Loucy (cell line): ENCODE measurements around the gene DDX60.

Experiments used
- H2AFZ ChIP-seq: fragments of 200-600 bp; sonication (generic); 2 replicates; pipeline ENCODE4 v1.6.0; 2016; ENCODE audit warnings: antibody characterized with exemption, mild to moderate bottlenecking, low read length, moderate library complexity
- H3F3A ChIP-seq: fragments of 200-600 bp; 2 replicates; pipeline ENCODE4 v1.6.0; 2016; ENCODE audit warnings: antibody characterized with exemption, low read depth, mild to moderate bottlenecking
- H3K27me3 ChIP-seq: fragments of 200-600 bp; sonication (generic); 2 replicates; pipeline ENCODE4 v1.6.1; 2014; ENCODE audit warnings: low read length, mild to moderate bottlenecking; ENCODE audit not compliant: insufficient read depth, poor library complexity, severe bottlenecking
- H3K36me3 ChIP-seq: fragments of 200-600 bp; sonication (generic); 2 replicates; pipeline ENCODE4 v1.6.1; 2016; ENCODE audit warnings: low read length; ENCODE audit not compliant: insufficient read depth
- H3K4me1 ChIP-seq: fragments of 200-600 bp; sonication (generic); 2 replicates; pipeline ENCODE4 v1.5.1; 2014; ENCODE audit warnings: low read length, mild to moderate bottlenecking; ENCODE audit not compliant: insufficient read depth, poor library complexity, severe bottlenecking
- H3K4me2 ChIP-seq: fragments of 200-600 bp; sonication (generic); 2 replicates; pipeline ENCODE4 v1.6.0; 2014; ENCODE audit warnings: antibody characterized with exemption, low read length, low read depth, mild to moderate bottlenecking; ENCODE audit not compliant: poor library complexity, severe bottlenecking
- H3K4me3 ChIP-seq: fragments of 200-600 bp; sonication (generic); 2 replicates; pipeline ENCODE4 v1.5.1; 2014; ENCODE audit warnings: low read length, mild to moderate bottlenecking, mixed read lengths; ENCODE audit not compliant: poor library complexity, severe bottlenecking
- H3K79me2 ChIP-seq: fragments of 200-600 bp; sonication (generic); 2 replicates; pipeline ENCODE4 v1.6.1; 2014; ENCODE audit warnings: low read length; ENCODE audit not compliant: insufficient read depth
- H3K9ac ChIP-seq: fragments of 200-600 bp; sonication (generic); 2 replicates; pipeline ENCODE4 v1.6.0; 2014; ENCODE audit warnings: mild to moderate bottlenecking, low read depth, low read length, moderate library complexity; ENCODE audit not compliant: poor library complexity, severe bottlenecking
- H3K9me2 ChIP-seq: fragments of 200-600 bp; sonication (generic); replicated peaks from 2 replicates; pipeline ENCODE4 v1.6.1; 2016; ENCODE audit warnings: low read depth, low read length, mixed read lengths
- H3K9me3 ChIP-seq: fragments of 200-600 bp; sonication (generic); 2 replicates; pipeline ENCODE4 v1.6.1; 2014; ENCODE audit warnings: mild to moderate bottlenecking, antibody characterized with exemption, low read length, low read depth; ENCODE audit not compliant: insufficient read depth
- H4K20me1 ChIP-seq: fragments of 200-600 bp; sonication (generic); 2 replicates; pipeline ENCODE4 v1.6.0; 2014; ENCODE audit warnings: antibody characterized with exemption, low read length, mild to moderate bottlenecking; ENCODE audit not compliant: insufficient read depth, poor library complexity, severe bottlenecking
- CTCF ChIP-seq: fragments of 200-600 bp; sonication (generic); conservative IDR thresholded peaks from 2 replicates; pipeline ENCODE4 v1.5.1; 2014; ENCODE audit warnings: mild to moderate bottlenecking, antibody characterized with exemption, low read length
- EZH2phosphoT487 ChIP-seq: fragments of 200-600 bp; IDR thresholded peaks from 2 replicates; pipeline ENCODE4 v1.6.1; 2018; ENCODE audit warnings: antibody characterized with exemption, mild to moderate bottlenecking, moderate library complexity, borderline replicate concordance

Gene DDX60

DNA sequence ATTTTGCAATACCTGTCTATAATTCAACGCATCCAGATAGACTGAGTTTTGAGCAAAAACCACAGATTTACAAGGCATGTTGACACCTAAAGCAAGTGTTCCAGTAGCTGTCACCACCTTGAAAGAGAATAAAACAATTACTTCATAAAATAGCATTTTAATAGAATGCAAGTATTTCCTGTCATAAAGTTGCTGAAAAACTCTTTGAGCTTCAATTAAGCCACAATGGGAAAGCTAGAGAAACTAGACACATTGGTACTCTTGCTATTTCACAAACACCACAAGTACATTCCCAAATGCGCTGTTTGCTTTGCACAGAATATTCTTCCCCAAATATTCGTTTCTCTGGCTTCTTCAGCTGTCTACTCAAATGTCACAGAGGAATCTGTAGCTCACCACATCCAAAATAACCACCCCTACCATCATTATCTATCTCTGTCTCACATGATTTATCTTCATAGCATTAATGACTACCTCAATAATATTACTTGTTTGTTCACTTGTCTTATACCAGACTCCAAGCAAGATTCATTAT lies 70.3 kb downstream of the DDX60 start:
- TF ChIP-seq CTCF, result no peak
- Histone ChIP-seq H3K9ac (no peak overlapping the region), H3K4me1 (no peaks in the 10 kb centered on the region), H3F3A (no peaks in the 10 kb centered on the region), H2AFZ (no peak overlapping the region), H3K27me3 (no peaks in the 10 kb centered on the region), H3K9me2 (no peaks in the 10 kb centered on the region), H3K36me3 (no peaks in the 10 kb centered on the region), H3K9me3 (no peaks in the 10 kb centered on the region), H3K79me2 (no peaks in the 10 kb centered on the region), H3K4me2 (no peak overlapping the region), H4K20me1 (no peaks in the 10 kb centered on the region), H3K4me3 (no peak overlapping the region)

DNA sequence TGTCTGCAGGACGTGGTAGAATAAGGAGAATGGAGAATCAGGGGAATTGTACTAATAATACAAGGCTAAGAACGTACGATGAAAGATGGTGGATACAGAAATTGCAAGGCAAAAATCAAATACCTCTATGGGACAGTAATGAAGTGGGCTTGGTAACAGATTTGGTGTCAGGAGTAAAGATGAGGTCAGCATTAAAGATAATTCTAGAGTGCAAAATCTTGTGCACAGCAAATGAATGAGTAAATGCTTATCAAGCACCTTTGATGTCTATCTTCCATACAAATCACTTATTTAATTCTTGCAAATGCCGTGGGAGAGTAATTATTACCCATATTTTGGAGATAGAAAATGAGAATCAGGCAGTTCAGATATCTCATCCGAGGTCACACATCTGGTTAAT lies 70.9 kb downstream of the DDX60 start:
- Histone ChIP-seq H3K9ac (no peak overlapping the region), H4K20me1 (no peaks in the 10 kb centered on the region), H3F3A (no peaks in the 10 kb centered on the region), H3K4me3 (no peak overlapping the region), H3K9me2 (no peaks in the 10 kb centered on the region), H3K4me1 (no peaks in the 10 kb centered on the region), H3K9me3 (0 out of 2 replicates have a peak, but pooled peaks cover 2% of the 10 kb centered on the region), H3K79me2 (no peaks in the 10 kb centered on the region), H2AFZ (no peak overlapping the region), H3K36me3 (no peaks in the 10 kb centered on the region), H3K27me3 (no peaks in the 10 kb centered on the region), H3K4me2 (no peak overlapping the region)
- TF ChIP-seq CTCF, result no peak
- TF ChIP-seq EZH2phosphoT487, result no peak

DNA sequence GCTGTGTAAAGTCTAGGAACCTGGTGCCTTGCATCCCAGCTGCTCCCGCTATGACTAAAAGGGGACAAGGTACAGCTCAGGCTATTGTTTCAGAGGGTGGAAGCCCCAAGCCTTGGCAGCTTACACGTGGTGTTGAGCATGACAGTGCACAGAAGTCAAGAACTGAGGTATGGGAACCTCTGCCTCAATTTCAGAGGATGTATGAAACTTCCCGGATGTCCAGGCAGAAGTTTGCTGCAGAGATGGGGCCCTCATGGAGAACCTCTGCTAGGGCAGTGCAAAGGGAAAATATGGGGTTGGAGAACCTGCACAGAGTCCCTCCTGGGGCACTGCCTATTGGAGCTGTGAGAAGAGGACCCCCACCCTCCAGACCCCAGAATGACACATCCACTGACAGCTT lies 76.6 kb downstream of the DDX60 start:
- no peak for TF ChIP-seq CTCF
- TF ChIP-seq EZH2phosphoT487, result no peak
- H3K9me3 ChIP-seq, result peaks cover 11% of the 10 kb centered on the region; the same call in 1 of the 2 replicates
- no peaks in the 10 kb centered on the region for H3K79me2 ChIP-seq

More for the DNA sequence above, 76.6 kb downstream of the DDX60 start:
- Histone ChIP-seq H3K27me3 (no peaks in the 10 kb centered on the region), H4K20me1 (no peaks in the 10 kb centered on the region), H3K4me3 (no peak overlapping the region), H3K4me1 (no peaks in the 10 kb centered on the region), H3K9ac (no peak overlapping the region), H3F3A (no peaks in the 10 kb centered on the region), H3K9me2 (no peaks in the 10 kb centered on the region), H2AFZ (no peak overlapping the region), H3K4me2 (no peak overlapping the region), H3K36me3 (no peaks in the 10 kb centered on the region)
